Astrocyte of the cerebellum (primary cell): ENCODE data around the gene AGMO.

ENCODE experiments used
- DNase-seq: peaks from one replicate; pipeline ENCODE4 v3.0.0-alpha.2; 2011; ENCODE audit warnings: low read depth
- H3K4me3 ChIP-seq: 2 replicates; pipeline ENCODE4 v1.5.1; 2011; ENCODE audit warnings: mild to moderate bottlenecking, low read depth, low read length, moderate library complexity
- in situ Hi-C: cut with HindIII; loops from 2 replicates; pipeline ENCODE4 v1.10.0; 2017; ENCODE audit warnings: low sequenced_read_pairs
- TF ChIP-seq, protein P1 (sequence below): IDR thresholded peaks from 2 replicates; pipeline ENCODE4 v1.5.1; 2012; ENCODE audit warnings: low read length, low read depth, moderate library complexity, mild to moderate bottlenecking; ENCODE audit errors: missing control alignments

Gene AGMO

GRCh38 chr7:15475808-15476530 is 85.8 kb downstream of the AGMO start:
- TF ChIP-seq, protein P1, sequence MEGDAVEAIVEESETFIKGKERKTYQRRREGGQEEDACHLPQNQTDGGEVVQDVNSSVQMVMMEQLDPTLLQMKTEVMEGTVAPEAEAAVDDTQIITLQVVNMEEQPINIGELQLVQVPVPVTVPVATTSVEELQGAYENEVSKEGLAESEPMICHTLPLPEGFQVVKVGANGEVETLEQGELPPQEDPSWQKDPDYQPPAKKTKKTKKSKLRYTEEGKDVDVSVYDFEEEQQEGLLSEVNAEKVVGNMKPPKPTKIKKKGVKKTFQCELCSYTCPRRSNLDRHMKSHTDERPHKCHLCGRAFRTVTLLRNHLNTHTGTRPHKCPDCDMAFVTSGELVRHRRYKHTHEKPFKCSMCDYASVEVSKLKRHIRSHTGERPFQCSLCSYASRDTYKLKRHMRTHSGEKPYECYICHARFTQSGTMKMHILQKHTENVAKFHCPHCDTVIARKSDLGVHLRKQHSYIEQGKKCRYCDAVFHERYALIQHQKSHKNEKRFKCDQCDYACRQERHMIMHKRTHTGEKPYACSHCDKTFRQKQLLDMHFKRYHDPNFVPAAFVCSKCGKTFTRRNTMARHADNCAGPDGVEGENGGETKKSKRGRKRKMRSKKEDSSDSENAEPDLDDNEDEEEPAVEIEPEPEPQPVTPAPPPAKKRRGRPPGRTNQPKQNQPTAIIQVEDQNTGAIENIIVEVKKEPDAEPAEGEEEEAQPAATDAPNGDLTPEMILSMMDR, result no peak
- in situ Hi-C loops, result no loop called here
- H3K4me3 ChIP-seq, result no peak overlapping the region
- DNase-seq, result no peak

DNA sequence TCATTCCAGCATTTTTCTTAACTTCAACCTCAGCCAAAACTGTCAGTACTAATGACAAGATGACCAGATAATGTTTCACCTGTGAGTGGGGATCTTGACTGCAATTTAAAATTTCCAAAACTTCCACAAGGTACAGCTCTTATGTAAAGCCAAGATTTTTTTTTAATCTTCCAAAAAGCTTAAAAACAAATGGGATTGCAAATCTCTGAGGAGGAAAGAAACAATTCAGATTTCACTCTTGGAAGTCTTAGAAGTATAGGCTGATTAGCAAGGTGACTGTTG is 90.2 kb downstream of the AGMO start:
- DNase-seq, result no peak
- in situ Hi-C loops, result no loop called here
- TF ChIP-seq, protein P1, result no peak
- no peak overlapping the region for H3K4me3 ChIP-seq

- DNase-seq, result no peak
- TF ChIP-seq, protein P1, result no peak
- in situ Hi-C loops, result no loop called here
- H3K4me3 ChIP-seq, result no peak overlapping the region
Measured at GRCh38 chr7:15470825-15471668, 90.8 kb downstream of the AGMO start.

DNA sequence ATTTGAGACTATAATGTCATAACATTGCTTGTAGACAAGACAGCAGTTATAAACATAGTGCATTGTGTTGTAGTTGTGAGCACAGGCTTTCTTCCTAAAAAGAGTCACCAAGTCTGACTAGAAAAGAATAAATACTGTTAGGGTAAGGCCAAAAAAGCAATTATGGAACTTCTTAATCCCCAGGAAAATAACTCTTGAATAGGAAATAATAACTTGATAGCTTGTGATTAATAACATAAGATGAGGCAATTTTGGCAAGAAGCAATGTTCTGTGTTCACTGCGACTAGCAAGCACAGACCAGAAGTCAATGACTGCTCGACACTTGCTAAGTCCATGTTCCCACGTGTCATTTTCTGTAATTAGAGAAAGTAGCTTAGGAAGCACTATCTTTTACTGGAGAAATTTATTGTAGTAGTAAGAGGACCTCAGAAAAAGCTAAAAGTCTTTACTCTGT is 97.1 kb downstream of the AGMO start:
- H3K4me3 ChIP-seq, result no peak overlapping the region
- in situ Hi-C loops, result no loop called here

GRCh38 chr7:15463801-15464666 is 97.8 kb downstream of the AGMO start:
- in situ Hi-C loops, result no loop called here
- no peak for DNase-seq
- TF ChIP-seq, protein P1, result no peak
- H3K4me3 ChIP-seq, result no peak overlapping the region

More for the DNA sequence above, 97.1 kb downstream of the AGMO start:
- TF ChIP-seq, protein P1, result no peak
- DNase-seq, result no peak

GRCh38 chr7:15462721-15463389 is 99.0 kb downstream of the AGMO start:
- H3K4me3 ChIP-seq, result no peak overlapping the region
- DNase-seq, result no peak
- in situ Hi-C loops, result no loop called here
- TF ChIP-seq, protein P1, result no peak
